ENCODE data around the gene IFNB1.

Gene IFNB1

DNA sequence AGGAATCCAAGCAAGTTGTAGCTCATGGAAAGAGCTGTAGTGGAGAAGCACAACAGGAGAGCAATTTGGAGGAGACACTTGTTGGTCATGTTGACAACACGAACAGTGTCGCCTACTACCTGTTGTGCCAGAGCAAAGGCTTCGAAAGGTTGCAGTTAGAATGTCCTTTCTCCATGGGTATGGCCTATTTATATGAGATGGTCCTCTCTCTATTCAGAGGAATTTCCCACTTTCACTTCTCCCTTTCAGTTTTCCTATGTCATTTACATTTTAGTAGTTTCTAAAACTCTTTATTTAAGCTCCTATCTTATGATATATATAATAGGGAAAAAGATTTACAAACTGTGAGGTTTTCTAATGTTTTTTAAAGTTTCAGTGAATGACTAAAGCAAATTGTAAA is at the start of gene IFNB1:
TSS of gene IFNB1 (minus strand) at position 162 of the 400 bp plus-strand sequence. CDS start at position 89, 73 bp downstream.
- Histone ChIP-seq H3K4me3 (ENCODE audit: low read length) (no peak within 1 kb of the TSS), H3K79me2 (ENCODE audit: control insufficient read depth, low read length) (no peaks in the 10 kb centered on the region), H3K9me2 (replicated peaks; ENCODE audit: control insufficient read depth, low read length) (no peaks in the 10 kb centered on the region), H3K4me2 (ENCODE audit: low read length) (no peak within 1 kb of the TSS), H3K36me3 (ENCODE audit: control insufficient read depth, low read length) (no peaks in the 10 kb centered on the region), H4K20me1 (ENCODE audit: control insufficient read depth, insufficient read depth, low read depth, low read length) (no peaks in the 10 kb centered on the region), H3K4me1 (ENCODE audit: control insufficient read depth, low read length) (peaks cover 21% of the 10 kb centered on the region), H3K27ac (ENCODE audit: low read depth, low read length) (no peak within 1 kb of the TSS), H3K27me3 (ENCODE audit: control insufficient read depth, low read length) (no peaks in the 10 kb centered on the region), H3F3A (ENCODE audit: control insufficient read depth, insufficient read depth) (no peaks in the 10 kb centered on the region), H3K9me3 (ENCODE audit: control insufficient read depth, insufficient read depth, low read length) (no peaks in the 10 kb centered on the region)
- TF ChIP-seq EZH2phosphoT487 (IDR thresholded peaks at IDR 0.05; ENCODE audit: borderline replicate concordance, low read length), result no peak

DNA sequence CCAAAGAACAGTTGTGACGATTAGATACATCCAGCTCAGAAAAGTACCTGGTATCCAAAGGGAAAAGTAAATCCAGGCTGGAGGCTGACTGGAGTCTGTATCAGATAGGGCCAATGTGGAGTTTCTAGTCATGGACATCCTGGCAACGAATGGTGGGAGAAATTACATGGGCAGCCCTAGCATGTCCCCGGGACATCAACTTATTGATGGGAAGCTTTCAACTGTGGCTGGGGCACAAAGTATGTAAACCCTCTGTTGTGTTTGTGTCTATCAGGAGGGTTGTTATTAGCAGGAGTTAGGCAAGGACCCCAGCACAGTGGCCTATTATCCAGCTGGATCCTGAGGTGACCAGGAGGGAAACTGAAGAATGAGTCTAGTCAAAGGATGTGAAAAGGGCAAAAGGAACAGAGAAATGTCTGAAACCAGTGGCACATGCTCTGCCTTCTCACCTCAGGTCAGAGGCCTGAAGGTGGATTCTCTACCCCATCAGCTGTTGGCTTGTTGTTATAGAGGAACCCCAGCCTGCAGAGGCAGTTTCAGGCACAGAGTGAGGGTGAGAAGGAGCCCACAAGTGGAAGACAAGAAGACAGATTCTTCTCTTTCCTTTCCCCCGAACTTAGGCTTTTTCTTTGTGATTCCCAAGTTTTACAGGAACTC is 44.0 kb upstream of the IFNB1 start:
- Histone ChIP-seq H3K4me3 (ENCODE audit: low read length) (no peak overlapping the region), H3K9me3 (ENCODE audit: control insufficient read depth, insufficient read depth, low read length) (no peaks in the 10 kb centered on the region), H3K27ac (ENCODE audit: low read depth, low read length) (no peak overlapping the region), H3K9me2 (replicated peaks; ENCODE audit: control insufficient read depth, low read length) (no peaks in the 10 kb centered on the region), H3K36me3 (ENCODE audit: control insufficient read depth, low read length) (no peaks in the 10 kb centered on the region), H4K20me1 (ENCODE audit: control insufficient read depth, insufficient read depth, low read depth, low read length) (no peaks in the 10 kb centered on the region), H3K4me2 (ENCODE audit: low read length) (no peak overlapping the region), H3K4me1 (ENCODE audit: control insufficient read depth, low read length) (peaks cover 13% of the 10 kb centered on the region), H3F3A (ENCODE audit: control insufficient read depth, insufficient read depth) (no peaks in the 10 kb centered on the region), H3K27me3 (ENCODE audit: control insufficient read depth, low read length) (0 out of 2 replicates have a peak, but pooled peaks cover 2% of the 10 kb centered on the region), H3K79me2 (ENCODE audit: control insufficient read depth, low read length) (no peaks in the 10 kb centered on the region)
- no peak for TF ChIP-seq EZH2phosphoT487 (IDR thresholded peaks at IDR 0.05; ENCODE audit: borderline replicate concordance, low read length)
- TF ChIP-seq, protein P1, sequence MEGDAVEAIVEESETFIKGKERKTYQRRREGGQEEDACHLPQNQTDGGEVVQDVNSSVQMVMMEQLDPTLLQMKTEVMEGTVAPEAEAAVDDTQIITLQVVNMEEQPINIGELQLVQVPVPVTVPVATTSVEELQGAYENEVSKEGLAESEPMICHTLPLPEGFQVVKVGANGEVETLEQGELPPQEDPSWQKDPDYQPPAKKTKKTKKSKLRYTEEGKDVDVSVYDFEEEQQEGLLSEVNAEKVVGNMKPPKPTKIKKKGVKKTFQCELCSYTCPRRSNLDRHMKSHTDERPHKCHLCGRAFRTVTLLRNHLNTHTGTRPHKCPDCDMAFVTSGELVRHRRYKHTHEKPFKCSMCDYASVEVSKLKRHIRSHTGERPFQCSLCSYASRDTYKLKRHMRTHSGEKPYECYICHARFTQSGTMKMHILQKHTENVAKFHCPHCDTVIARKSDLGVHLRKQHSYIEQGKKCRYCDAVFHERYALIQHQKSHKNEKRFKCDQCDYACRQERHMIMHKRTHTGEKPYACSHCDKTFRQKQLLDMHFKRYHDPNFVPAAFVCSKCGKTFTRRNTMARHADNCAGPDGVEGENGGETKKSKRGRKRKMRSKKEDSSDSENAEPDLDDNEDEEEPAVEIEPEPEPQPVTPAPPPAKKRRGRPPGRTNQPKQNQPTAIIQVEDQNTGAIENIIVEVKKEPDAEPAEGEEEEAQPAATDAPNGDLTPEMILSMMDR (IDR thresholded peaks at IDR 0.05; ENCODE audit: low read depth, low read length, poor library complexity, severe bottlenecking), result no peak

DNA sequence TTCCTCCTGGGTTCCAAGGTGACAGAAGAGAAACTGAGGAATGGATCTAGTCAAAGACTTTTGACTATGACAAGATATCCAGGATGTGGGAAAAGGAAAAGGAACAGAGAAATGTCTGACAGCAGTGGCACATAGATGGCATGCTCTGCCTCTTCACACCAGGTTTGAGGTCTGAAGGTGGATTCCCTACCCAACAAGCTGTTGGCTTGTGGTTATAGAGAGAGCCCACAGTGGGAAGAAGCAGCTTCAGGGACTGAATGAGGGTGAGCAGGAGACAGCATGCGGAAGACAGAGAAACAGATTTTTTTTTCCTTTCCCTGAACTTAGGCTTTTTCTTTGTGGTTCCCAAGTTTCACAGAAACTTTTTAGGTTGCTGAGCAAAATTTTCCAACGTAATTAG is 43.3 kb upstream of the IFNB1 start:
- Histone ChIP-seq H3K27ac (ENCODE audit: low read depth, low read length) (no peak overlapping the region), H3K36me3 (ENCODE audit: control insufficient read depth, low read length) (no peaks in the 10 kb centered on the region), H3K79me2 (ENCODE audit: control insufficient read depth, low read length) (no peaks in the 10 kb centered on the region), H3K4me3 (ENCODE audit: low read length) (no peak overlapping the region), H3K9me2 (replicated peaks; ENCODE audit: control insufficient read depth, low read length) (no peaks in the 10 kb centered on the region), H4K20me1 (ENCODE audit: control insufficient read depth, insufficient read depth, low read depth, low read length) (no peaks in the 10 kb centered on the region), H3K27me3 (ENCODE audit: control insufficient read depth, low read length) (0 out of 2 replicates have a peak, but pooled peaks cover 2% of the 10 kb centered on the region), H3F3A (ENCODE audit: control insufficient read depth, insufficient read depth) (no peaks in the 10 kb centered on the region), H3K4me2 (ENCODE audit: low read length) (no peak overlapping the region), H3K4me1 (ENCODE audit: control insufficient read depth, low read length) (peaks cover 13% of the 10 kb centered on the region), H3K9me3 (ENCODE audit: control insufficient read depth, insufficient read depth, low read length) (no peaks in the 10 kb centered on the region)
- TF ChIP-seq, protein P1 (IDR thresholded peaks at IDR 0.05; ENCODE audit: low read depth, low read length, poor library complexity, severe bottlenecking), result no peak
- no peak for TF ChIP-seq EZH2phosphoT487 (IDR thresholded peaks at IDR 0.05; ENCODE audit: borderline replicate concordance, low read length)

DNA sequence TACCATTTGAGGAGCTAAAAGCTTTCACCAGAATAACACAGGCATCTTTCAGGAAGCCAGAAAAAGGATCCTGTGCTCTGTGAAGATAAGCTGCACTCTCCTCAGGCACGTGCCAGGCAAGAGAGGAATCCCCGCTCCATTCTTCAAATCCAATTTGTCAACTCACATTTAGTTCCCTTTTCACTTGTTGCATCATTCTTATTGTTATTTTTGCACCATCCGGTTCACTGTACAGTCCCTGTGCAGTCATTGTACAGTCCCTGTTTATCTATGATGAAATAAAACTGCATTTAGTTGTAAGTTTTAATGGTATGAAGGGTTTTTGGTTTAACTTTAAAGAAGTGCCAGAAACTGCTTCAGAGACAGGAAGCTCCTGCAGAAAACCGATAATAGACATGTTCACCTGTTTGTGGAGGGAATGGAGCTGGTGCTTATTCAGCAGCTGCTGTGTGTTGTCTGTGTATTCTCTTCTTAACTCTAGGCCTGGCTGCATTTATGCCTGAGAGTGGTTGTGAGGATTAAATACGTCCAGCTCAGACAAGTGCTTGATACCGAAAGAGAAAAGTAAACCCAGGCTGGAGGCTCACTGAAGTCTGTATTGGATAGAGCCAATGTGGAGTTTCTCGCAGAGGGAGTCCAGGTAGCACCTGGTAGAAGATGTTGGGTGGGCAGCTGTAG is 41.5 kb upstream of the IFNB1 start:
- Histone ChIP-seq H3K79me2 (ENCODE audit: control insufficient read depth, low read length) (no peaks in the 10 kb centered on the region), H4K20me1 (ENCODE audit: control insufficient read depth, insufficient read depth, low read depth, low read length) (no peaks in the 10 kb centered on the region), H3K36me3 (ENCODE audit: control insufficient read depth, low read length) (no peaks in the 10 kb centered on the region), H3K4me3 (ENCODE audit: low read length) (no peak overlapping the region), H3F3A (ENCODE audit: control insufficient read depth, insufficient read depth) (no peaks in the 10 kb centered on the region), H3K4me1 (ENCODE audit: control insufficient read depth, low read length) (peaks cover 13% of the 10 kb centered on the region), H3K4me2 (ENCODE audit: low read length) (peak overlapping the region; percentile 42), H3K27me3 (ENCODE audit: control insufficient read depth, low read length) (0 out of 2 replicates have a peak, but pooled peaks cover 2% of the 10 kb centered on the region), H3K9me3 (ENCODE audit: control insufficient read depth, insufficient read depth, low read length) (no peaks in the 10 kb centered on the region), H3K9me2 (replicated peaks; ENCODE audit: control insufficient read depth, low read length) (no peaks in the 10 kb centered on the region), H3K27ac (ENCODE audit: low read depth, low read length) (no peak overlapping the region)
- no peak for TF ChIP-seq EZH2phosphoT487 (IDR thresholded peaks at IDR 0.05; ENCODE audit: borderline replicate concordance, low read length)
- TF ChIP-seq, protein P1 (IDR thresholded peaks at IDR 0.05; ENCODE audit: low read depth, low read length, poor library complexity, severe bottlenecking), result no peak

Measured in DOHH2 (cell line).